Immature natural killer cell (primary cell): ENCODE measurements around the gene OR4K5. TPM values are rescaled to one million over a fixed set of nuclear protein-coding genes. Genes with fewer than 3 reads are reported as not detected.

Experiments
- DNase-seq, 3 donors: peaks; one replicate each; pipeline ENCODE4 v3.0.0; 2022; ENCODE audit warnings: mixed read lengths in 1 of 3
- H3K27ac Mint-ChIP-seq, 6 donors: one replicate each; pipeline ENCODE4 v1.8.0; 2020; ENCODE audit warnings: mixed read lengths in 6 of 6, mild to moderate bottlenecking in 5 of 6, inconsistent platforms in 4 of 6, moderate library complexity in 3 of 6
- H3K27me3 Mint-ChIP-seq, 3 donors: one replicate each; pipeline ENCODE4 v1.8.0; 2020 to 2021; ENCODE audit warnings: low read depth in 3 of 3, mild to moderate bottlenecking in 3 of 3, mixed read lengths in 3 of 3, moderate library complexity in 3 of 3, inconsistent platforms in 1 of 3
- H3K36me3 Mint-ChIP-seq, 3 donors: one replicate each; pipeline ENCODE4 v1.8.0; 2020; ENCODE audit warnings: mixed read lengths in 3 of 3, inconsistent platforms in 2 of 3, mild to moderate bottlenecking in 2 of 3
- H3K4me1 Mint-ChIP-seq, 2 donors: one replicate each; pipeline ENCODE4 v1.8.0; 2020; ENCODE audit warnings: inconsistent platforms in 2 of 2, mild to moderate bottlenecking in 2 of 2, mixed read lengths in 2 of 2, moderate library complexity in 1 of 2
- H3K4me3 Mint-ChIP-seq, 5 donors: one replicate each; pipeline ENCODE4 v1.8.0; 2020; ENCODE audit warnings: mild to moderate bottlenecking in 5 of 5, mixed read lengths in 5 of 5, inconsistent platforms in 3 of 5, moderate library complexity in 3 of 5
- H3K9me3 Mint-ChIP-seq, 6 donors: one replicate each; pipeline ENCODE4 v1.8.0; 2020; ENCODE audit warnings: mild to moderate bottlenecking in 6 of 6, mixed read lengths in 6 of 6, inconsistent platforms in 4 of 6, moderate library complexity in 3 of 6
- polyA plus RNA-seq, 3 donors: library from polyadenylated mRNA; unstranded; fragments of 300-500 nt; fragmentation: Illumina TruSeq; gene quantifications; one replicate each; pipeline ENCODE4 v1.2.3, GENCODE V29; 2021

OR4K5 gene
- not detected for polyA plus RNA-seq

GRCh38 chr14:19920021-19920657 lies at the start of gene OR4K5:
Gene OR4K5, plus strand, starts transcription at chr14:19920607. Its CDS starts 0 bp downstream, at chr14:19920607.
- Mint-ChIP-seq H3K9me3 (peaks cover 0 to 2% (median 0%) of the 10 kb centered on the region in 6 donors), H3K36me3 (no peaks in the 10 kb centered on the region), H3K27me3 (no peaks in the 10 kb centered on the region), H3K27ac (no peak within 1 kb of the TSS), H3K4me3 (no peak within 1 kb of the TSS), H3K4me1 (no peaks in the 10 kb centered on the region)
- DNase-seq = no peak

DNA sequence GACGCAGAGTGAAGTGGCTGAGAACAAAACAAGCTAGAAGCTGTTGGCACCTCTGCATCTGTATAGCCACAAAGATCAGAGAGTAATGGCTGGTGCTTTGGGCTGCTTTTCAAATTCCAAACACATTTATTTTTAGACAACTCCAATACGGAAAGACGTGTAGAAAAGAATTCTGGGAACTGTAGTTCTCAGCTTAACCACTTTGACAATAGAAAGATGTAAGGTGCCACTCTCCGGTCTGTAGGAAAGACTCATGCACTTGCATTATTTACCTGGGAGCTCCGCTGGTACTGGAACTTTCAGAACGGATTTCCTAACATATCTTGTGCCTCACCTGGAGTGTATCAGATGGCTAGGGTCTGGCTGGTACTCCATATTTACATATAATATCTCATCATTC lies 47.2 kb upstream of the OR4K5 start:
- no peaks in the 10 kb centered on the region for H3K36me3 Mint-ChIP-seq

GRCh38 chr14:19874842-19875241 lies 45.6 kb upstream of the OR4K5 start, which contains the start of gene OR4K2:
Gene OR4K2, plus strand, starts transcription at chr14:19875142. Its CDS starts 1,126 bp downstream, at chr14:19876268.
- H3K27me3 Mint-ChIP-seq = peaks cover 0 to 1% (median 1%) of the 10 kb centered on the region in 3 donors
- peaks cover 0 to 9% (median 0%) of the 10 kb centered on the region in 6 donors for H3K9me3 Mint-ChIP-seq
- H3K4me1 Mint-ChIP-seq = no peaks in the 10 kb centered on the region
- no peak for DNase-seq
- H3K36me3 Mint-ChIP-seq = no peaks in the 10 kb centered on the region
- no peak within 1 kb of the TSS for H3K4me3 Mint-ChIP-seq
- no peak within 1 kb of the TSS for H3K27ac Mint-ChIP-seq

More for the DNA sequence above, 47.2 kb upstream of the OR4K5 start:
- Mint-ChIP-seq H3K27me3 (peaks cover 0 to 1% (median 0%) of the 10 kb centered on the region in 3 donors), H3K9me3 (peaks cover 0 to 9% (median 0%) of the 10 kb centered on the region in 6 donors), H3K27ac (no peak overlapping the region), H3K4me3 (no peak overlapping the region), H3K4me1 (no peaks in the 10 kb centered on the region)
- no peak for DNase-seq

GRCh38 chr14:19878029-19878642 lies 42.3 kb upstream of the OR4K5 start:
- H3K36me3 Mint-ChIP-seq = no peaks in the 10 kb centered on the region
- no peaks in the 10 kb centered on the region for H3K4me1 Mint-ChIP-seq
- no peak overlapping the region for H3K27ac Mint-ChIP-seq
- DNase-seq = no peak
- H3K4me3 Mint-ChIP-seq = no peak overlapping the region
- H3K27me3 Mint-ChIP-seq = peaks cover 0 to 1% (median 0%) of the 10 kb centered on the region in 3 donors
- peaks cover 0 to 2% (median 0%) of the 10 kb centered on the region in 6 donors for H3K9me3 Mint-ChIP-seq

DNA sequence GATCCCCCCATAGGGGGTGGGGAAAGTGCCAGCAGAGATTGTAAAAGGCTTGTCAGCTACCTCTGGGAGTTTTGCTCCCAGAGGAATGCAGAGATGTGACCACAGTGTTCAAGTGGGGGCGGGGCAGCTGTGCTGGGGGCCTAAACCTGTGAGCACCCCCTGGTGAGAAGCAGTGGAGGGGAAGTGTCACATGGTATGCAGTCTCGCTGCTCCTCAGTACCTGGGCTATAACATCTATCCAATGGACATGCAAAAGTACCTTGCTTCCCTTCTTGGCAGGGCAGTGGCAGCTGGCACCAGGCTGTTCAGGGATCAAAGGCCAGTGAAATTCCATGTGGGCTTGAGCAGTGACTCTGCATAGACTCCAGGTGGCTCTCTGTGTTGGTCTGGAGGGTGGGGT lies 25.1 kb upstream of the OR4K5 start:
- peaks cover 10 to 43% (median 33%) of the 10 kb centered on the region in 6 donors for H3K9me3 Mint-ChIP-seq

GRCh38 chr14:19900999-19901398 lies 19.4 kb upstream of the OR4K5 start:
- DNase-seq = no peak
- no peak overlapping the region for H3K4me3 Mint-ChIP-seq
- no peaks in the 10 kb centered on the region for H3K4me1 Mint-ChIP-seq
- no peaks in the 10 kb centered on the region for H3K27me3 Mint-ChIP-seq
- peaks cover 6 to 45% (median 20%) of the 10 kb centered on the region in 6 donors for H3K9me3 Mint-ChIP-seq
- peaks cover 0 to 3% (median 0%) of the 10 kb centered on the region in 3 donors for H3K36me3 Mint-ChIP-seq
- no peak overlapping the region for H3K27ac Mint-ChIP-seq

More for the DNA sequence above, 25.1 kb upstream of the OR4K5 start:
- Mint-ChIP-seq H3K4me1 (no peaks in the 10 kb centered on the region), H3K27me3 (no peaks in the 10 kb centered on the region), H3K4me3 (no peak overlapping the region), H3K27ac (no peak overlapping the region), H3K36me3 (peaks cover 0 to 3% (median 0%) of the 10 kb centered on the region in 3 donors)
- no peak for DNase-seq

DNA sequence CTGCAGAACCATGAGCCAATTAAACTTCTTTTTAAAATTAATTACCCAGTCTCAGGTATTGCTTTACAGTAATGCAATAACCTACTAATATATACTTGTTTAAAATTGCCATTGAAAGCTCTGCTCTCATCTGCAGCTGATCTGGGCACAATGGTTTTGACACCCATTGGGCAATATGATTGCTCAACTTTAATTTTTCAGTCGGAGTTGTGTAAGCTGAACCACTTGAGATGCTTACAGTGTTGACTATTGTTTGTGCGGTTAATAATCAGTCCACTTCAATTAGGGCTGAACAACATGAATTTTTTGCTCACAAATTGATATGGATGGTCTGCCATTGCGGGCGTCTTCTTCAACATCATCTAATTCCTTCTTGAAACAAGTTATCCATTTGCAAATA lies 18.0 kb upstream of the OR4K5 start:
- H3K27ac Mint-ChIP-seq = no peak overlapping the region
- no peak for DNase-seq
- H3K4me1 Mint-ChIP-seq = no peaks in the 10 kb centered on the region
- no peak overlapping the region for H3K4me3 Mint-ChIP-seq
- no peaks in the 10 kb centered on the region for H3K36me3 Mint-ChIP-seq
- peaks cover 6 to 31% (median 15%) of the 10 kb centered on the region in 6 donors for H3K9me3 Mint-ChIP-seq
- H3K27me3 Mint-ChIP-seq = no peaks in the 10 kb centered on the region

- Mint-ChIP-seq H3K9me3 (peaks cover 0 to 25% (median 16%) of the 10 kb centered on the region in 6 donors), H3K27me3 (peaks cover 0 to under 1% (median 0%) of the 10 kb centered on the region in 3 donors), H3K4me3 (no peak overlapping the region), H3K4me1 (no peaks in the 10 kb centered on the region), H3K36me3 (no peaks in the 10 kb centered on the region), H3K27ac (no peak overlapping the region)
- no peak for DNase-seq
These were observed 13.7 kb upstream of the OR4K5 start for GRCh38 chr14:19906665-19907064.

GRCh38 chr14:19911114-19911513 lies 9.3 kb upstream of the OR4K5 start:
- no peak for DNase-seq
- Mint-ChIP-seq H3K27ac (no peak overlapping the region), H3K36me3 (no peaks in the 10 kb centered on the region), H3K4me3 (no peak overlapping the region), H3K9me3 (peaks cover 4 to 16% (median 14%) of the 10 kb centered on the region in 6 donors), H3K4me1 (no peaks in the 10 kb centered on the region), H3K27me3 (peaks cover 0 to 3% (median 0%) of the 10 kb centered on the region in 3 donors)

GRCh38 chr14:19917243-19917642 lies 3.2 kb upstream of the OR4K5 start:
- Mint-ChIP-seq H3K27me3 (no peaks in the 10 kb centered on the region), H3K4me1 (no peaks in the 10 kb centered on the region), H3K4me3 (no peak overlapping the region), H3K36me3 (no peaks in the 10 kb centered on the region), H3K27ac (no peak overlapping the region), H3K9me3 (peaks cover 0 to 4% (median 0%) of the 10 kb centered on the region in 6 donors)
- no peak for DNase-seq

GRCh38 chr14:19917955-19918518 lies 2.4 kb upstream of the OR4K5 start:
- Mint-ChIP-seq H3K27ac (no peak overlapping the region), H3K4me1 (no peaks in the 10 kb centered on the region), H3K4me3 (no peak overlapping the region), H3K9me3 (peaks cover 0 to 3% (median 0%) of the 10 kb centered on the region in 6 donors), H3K27me3 (no peaks in the 10 kb centered on the region), H3K36me3 (no peaks in the 10 kb centered on the region)
- DNase-seq = no peak

- Mint-ChIP-seq H3K27ac (no peak overlapping the region), H3K4me1 (no peaks in the 10 kb centered on the region), H3K4me3 (no peak overlapping the region), H3K27me3 (no peaks in the 10 kb centered on the region), H3K36me3 (no peaks in the 10 kb centered on the region), H3K9me3 (no peaks in the 10 kb centered on the region)
- no peak for DNase-seq
These were observed 1.7 kb upstream of the OR4K5 start for GRCh38 chr14:19918553-19919264.

- no peaks in the 10 kb centered on the region for H3K4me1 Mint-ChIP-seq
- no peak for DNase-seq
- H3K4me3 Mint-ChIP-seq = no peak within 1 kb of the TSS
- H3K27me3 Mint-ChIP-seq = peaks cover 0 to 2% (median 2%) of the 10 kb centered on the region in 3 donors
- no peak within 1 kb of the TSS for H3K27ac Mint-ChIP-seq
- H3K9me3 Mint-ChIP-seq = peaks cover 0 to 12% (median 2%) of the 10 kb centered on the region in 6 donors
- H3K36me3 Mint-ChIP-seq = no peaks in the 10 kb centered on the region
These were observed 10.2 kb downstream of the OR4K5 start, which contains the start of gene OR4K1 for GRCh38 chr14:19930617-19931016. Gene OR4K1, plus strand, starts transcription at chr14:19930917. Its CDS starts 4,750 bp downstream, at chr14:19935667.
